ENCODE measurements around the gene ADGRD1. TPM values are rescaled to one million over a fixed set of nuclear protein-coding genes. Genes with fewer than 3 reads are reported as not detected.

ADGRD1 gene
- total RNA-seq, 1 donor from 2014 or later: 4.0 TPM

GRCh38 chr12:130920723-130921381 lies 32.9 kb upstream of the ADGRD1 start:
- Mint-ChIP-seq H3K4me1 (ENCODE audit: low read depth) (peaks cover 3% of the 10 kb centered on the region), H3K36me3 (ENCODE audit: insufficient read depth) (no peaks in the 10 kb centered on the region), H3K27ac (no peak overlapping the region), H3K9me3 (ENCODE audit: low read depth) (no peaks in the 10 kb centered on the region), H3K27me3 (peaks cover 29% of the 10 kb centered on the region), H3K4me3 (ENCODE audit: low read depth) (no peak overlapping the region)
- DNase-seq (ENCODE audit: low spot score, unreplicated experiment): no peak
- no peak for TF ChIP-seq CTCF (IDR thresholded peaks at IDR 0.05; ENCODE audit: unreplicated experiment)

- DNase-seq (ENCODE audit: low spot score, unreplicated experiment): no peak
- no peak for TF ChIP-seq CTCF (IDR thresholded peaks at IDR 0.05; ENCODE audit: unreplicated experiment)
- Mint-ChIP-seq H3K27ac (no peak overlapping the region), H3K9me3 (ENCODE audit: low read depth) (no peaks in the 10 kb centered on the region), H3K4me3 (ENCODE audit: low read depth) (no peak overlapping the region), H3K36me3 (ENCODE audit: insufficient read depth) (no peaks in the 10 kb centered on the region), H3K27me3 (peaks cover 18% of the 10 kb centered on the region), H3K4me1 (ENCODE audit: low read depth) (no peaks in the 10 kb centered on the region)
Observed at GRCh38 chr12:130922511-130922953, 31.2 kb upstream of the ADGRD1 start.

- DNase-seq (ENCODE audit: low spot score, unreplicated experiment): no peak
- Mint-ChIP-seq H3K4me3 (ENCODE audit: low read depth) (no peak overlapping the region), H3K27ac (no peak overlapping the region), H3K4me1 (ENCODE audit: low read depth) (no peaks in the 10 kb centered on the region), H3K36me3 (ENCODE audit: insufficient read depth) (no peaks in the 10 kb centered on the region), H3K27me3 (peaks cover 25% of the 10 kb centered on the region), H3K9me3 (ENCODE audit: low read depth) (no peaks in the 10 kb centered on the region)
- no peak for TF ChIP-seq CTCF (IDR thresholded peaks at IDR 0.05; ENCODE audit: unreplicated experiment)
Observed at GRCh38 chr12:130924966-130925665, 28.6 kb upstream of the ADGRD1 start.

GRCh38 chr12:130925666-130926015 lies 28.1 kb upstream of the ADGRD1 start:
- no peak for TF ChIP-seq CTCF (IDR thresholded peaks at IDR 0.05; ENCODE audit: unreplicated experiment)
- H3K9me3 Mint-ChIP-seq (ENCODE audit: low read depth): no peaks in the 10 kb centered on the region
- H3K27ac Mint-ChIP-seq: no peak overlapping the region
- no peaks in the 10 kb centered on the region for H3K4me1 Mint-ChIP-seq (ENCODE audit: low read depth)
- H3K27me3 Mint-ChIP-seq: peaks cover 23% of the 10 kb centered on the region
- no peaks in the 10 kb centered on the region for H3K36me3 Mint-ChIP-seq (ENCODE audit: insufficient read depth)
- no peak for DNase-seq (ENCODE audit: low spot score, unreplicated experiment)
- H3K4me3 Mint-ChIP-seq (ENCODE audit: low read depth): no peak overlapping the region

GRCh38 chr12:130929363-130929762 lies 24.3 kb upstream of the ADGRD1 start:
- peaks cover 21% of the 10 kb centered on the region for H3K27me3 Mint-ChIP-seq
- no peak for TF ChIP-seq CTCF (IDR thresholded peaks at IDR 0.05; ENCODE audit: unreplicated experiment)
- H3K4me1 Mint-ChIP-seq (ENCODE audit: low read depth): no peaks in the 10 kb centered on the region
- H3K9me3 Mint-ChIP-seq (ENCODE audit: low read depth): no peaks in the 10 kb centered on the region
- H3K4me3 Mint-ChIP-seq (ENCODE audit: low read depth): no peak overlapping the region
- DNase-seq (ENCODE audit: low spot score, unreplicated experiment): no peak
- H3K27ac Mint-ChIP-seq: no peak overlapping the region
- no peaks in the 10 kb centered on the region for H3K36me3 Mint-ChIP-seq (ENCODE audit: insufficient read depth)
